ENCODE results near the gene OR8H3. TPM values are rescaled to one million over a fixed set of nuclear protein-coding genes. Genes with fewer than 3 reads are reported as not detected.
"Not testable (repeated sequence)": the region's sequence is repeated elsewhere in the genome, so short reads cannot be mapped to it uniquely, and the experiment has no call there.

The OR8H3 gene, protein sequence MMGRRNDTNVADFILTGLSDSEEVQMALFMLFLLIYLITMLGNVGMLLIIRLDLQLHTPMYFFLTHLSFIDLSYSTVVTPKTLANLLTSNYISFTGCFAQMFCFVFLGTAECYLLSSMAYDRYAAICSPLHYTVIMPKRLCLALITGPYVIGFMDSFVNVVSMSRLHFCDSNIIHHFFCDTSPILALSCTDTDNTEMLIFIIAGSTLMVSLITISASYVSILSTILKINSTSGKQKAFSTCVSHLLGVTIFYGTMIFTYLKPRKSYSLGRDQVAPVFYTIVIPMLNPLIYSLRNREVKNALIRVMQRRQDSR
- total RNA-seq = not detected

GRCh38 chr11:56122073-56122472, at the start of gene OR8H3:
TSS of gene OR8H3 (plus strand) at chr11:56122373. CDS start at chr11:56122373, 0 bp downstream.
- DNase-seq = no peak

DNA sequence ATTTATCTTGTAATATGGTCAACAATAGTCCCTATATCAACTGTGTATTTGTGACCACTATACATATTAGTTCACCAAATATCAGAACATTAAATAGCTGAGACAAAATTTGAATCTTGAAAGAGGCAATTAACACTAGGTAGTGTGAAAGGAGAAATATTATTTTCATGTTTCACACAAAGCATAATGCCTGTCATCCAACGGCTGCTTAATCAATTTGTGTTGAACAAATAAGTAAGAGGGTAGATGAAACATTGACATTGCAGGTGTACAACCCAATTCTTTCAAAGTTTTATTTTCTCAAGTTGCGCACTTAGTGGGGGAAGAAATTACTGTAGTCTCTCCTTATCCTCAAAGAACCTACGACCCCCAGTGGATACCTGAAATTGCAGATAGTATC, 32.5 kb upstream of the OR8H3 start:
- no peak for DNase-seq

DNA sequence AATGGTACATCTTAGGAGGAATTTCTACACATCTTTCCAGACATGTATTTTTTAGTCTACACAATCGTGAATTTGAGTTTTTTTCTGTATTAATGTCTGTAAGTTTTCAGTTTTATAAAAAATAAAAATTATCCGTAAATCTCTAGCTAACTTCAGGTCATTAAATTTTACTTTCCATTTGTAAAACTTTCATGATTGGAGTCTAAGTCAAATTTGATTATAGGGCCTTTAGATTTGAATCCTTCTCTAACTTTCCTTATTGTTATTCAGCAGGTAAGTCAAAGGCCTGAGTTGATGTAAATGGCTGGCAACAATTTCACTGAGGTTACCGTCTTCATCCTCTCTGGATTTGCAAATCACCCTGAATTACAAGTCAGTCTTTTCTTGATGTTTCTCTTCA, 29.2 kb upstream of the OR8H3 start, which contains the start of gene OR8I2:
TSS of gene OR8I2 (plus strand) at position 301 of the 400 bp plus-strand sequence. CDS start at position 301, 0 bp downstream.
- no peak for DNase-seq

- DNase-seq = no peak
These were observed 18.9 kb upstream of the OR8H3 start, which contains the start of gene OR8H2 for GRCh38 chr11:56103210-56103737. TSS of gene OR8H2 (plus strand) at chr11:56103687. CDS start at chr11:56105043, 1,356 bp downstream.

- DNase-seq = no peak
These were observed 18.0 kb downstream of the OR8H3 start, which contains the start of gene OR8J3 for GRCh38 chr11:56140151-56140661. TSS of gene OR8J3 (minus strand) at chr11:56140201. CDS start at chr11:56137718, 2,483 bp downstream.

DNA sequence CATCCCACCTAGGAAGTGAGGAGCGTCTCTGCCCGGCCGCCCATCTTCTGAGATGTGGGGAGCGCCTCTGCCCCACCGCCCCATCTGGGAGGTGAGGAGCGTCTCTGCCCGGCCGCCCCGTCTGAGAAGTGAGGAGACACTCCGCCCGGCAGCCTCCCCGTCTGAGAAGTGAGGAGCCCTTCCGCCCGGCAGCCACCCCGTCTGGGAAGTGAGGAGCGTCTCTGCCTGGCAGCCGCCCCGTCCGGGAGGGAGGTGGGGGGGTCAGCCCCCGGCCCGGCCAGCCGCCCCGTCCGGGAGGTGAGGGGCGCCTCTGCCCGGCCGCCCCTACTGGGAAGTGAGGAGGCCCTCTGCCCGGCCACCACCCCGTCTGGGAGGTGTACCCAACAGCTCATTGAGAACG, 21.5 kb downstream of the OR8H3 start:
- not testable (repeated sequence) for DNase-seq

DNA sequence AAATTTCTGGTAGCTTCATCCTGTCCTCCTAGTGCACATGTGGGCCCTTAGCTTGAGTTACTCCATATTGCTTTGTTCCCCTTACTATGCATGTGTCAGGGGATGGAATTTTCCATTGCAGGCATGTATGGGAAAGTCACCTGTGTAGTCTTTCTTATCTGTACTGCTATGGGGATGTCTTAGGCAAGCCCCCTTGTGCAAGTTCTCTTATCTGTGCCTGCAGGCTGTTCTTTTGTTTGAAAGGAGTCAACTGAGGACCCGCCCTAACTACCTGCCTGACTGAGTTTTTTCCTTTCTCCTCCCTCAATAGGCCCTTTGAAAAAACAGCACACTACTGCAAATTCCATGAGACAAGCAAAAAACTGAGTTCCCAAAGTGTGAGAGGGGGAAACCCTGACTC, 29.2 kb downstream of the OR8H3 start:
- DNase-seq = no peak

DNA sequence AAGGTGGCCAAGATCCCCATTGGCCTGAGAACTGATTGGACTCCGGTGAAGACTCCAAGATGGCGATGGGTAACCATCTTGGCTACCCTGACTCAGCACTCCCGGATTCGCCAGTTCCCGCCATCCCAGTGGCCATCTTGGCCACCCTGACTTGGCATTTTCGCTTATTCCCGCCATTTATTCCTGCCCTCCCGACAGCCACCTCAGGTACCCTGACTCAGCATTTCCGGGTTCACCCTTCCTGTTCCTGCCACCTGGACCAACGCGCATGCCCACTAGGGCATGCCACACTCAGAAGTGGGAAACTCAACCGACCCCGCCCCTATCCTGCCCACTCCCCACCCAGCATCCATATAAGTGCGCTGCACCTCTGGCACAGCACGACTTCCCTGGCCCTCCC, 30.2 kb downstream of the OR8H3 start:
- DNase-seq = no peak

DNA sequence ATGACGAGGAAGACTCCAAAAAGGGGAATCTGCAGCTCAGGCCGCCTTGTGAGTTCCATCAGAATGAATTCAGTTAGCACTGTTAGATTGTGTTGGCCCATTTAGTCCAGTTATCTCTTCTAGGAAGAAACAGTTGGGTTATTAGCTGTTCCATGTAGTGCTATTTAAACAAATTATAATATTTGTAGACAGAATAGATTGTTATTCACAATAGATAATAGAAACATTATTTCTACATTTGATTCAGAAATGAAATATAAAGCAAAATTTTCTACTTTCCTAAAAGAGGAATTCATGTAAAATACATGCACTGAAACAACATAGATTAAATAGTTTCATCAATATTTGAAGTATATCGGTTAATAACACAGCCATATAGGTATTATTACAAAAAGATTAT, 38.0 kb downstream of the OR8H3 start, which contains the start of gene OR8K5:
TSS of gene OR8K5 (minus strand) at position 101 of the 400 bp plus-strand sequence. CDS start at position 101, 0 bp downstream.
- no peak for DNase-seq

DNA sequence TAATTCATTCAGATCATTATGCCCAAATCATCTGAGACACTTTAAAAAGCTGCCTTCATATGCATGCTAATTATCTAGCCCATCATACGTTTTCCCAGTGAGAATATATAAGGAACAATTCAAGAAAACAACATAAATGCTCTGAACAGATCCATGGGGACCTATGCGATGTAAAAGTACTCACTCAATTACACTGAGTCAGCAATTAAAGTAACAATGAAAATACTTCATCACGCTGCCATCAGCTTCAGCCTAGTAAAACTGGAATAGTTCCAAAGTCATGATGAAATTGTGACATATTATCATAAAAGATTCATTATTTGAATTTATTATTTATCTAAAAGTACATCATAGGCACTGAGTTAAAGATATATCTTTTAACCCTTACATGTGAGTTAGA, 41.6 kb downstream of the OR8H3 start:
- no peak for DNase-seq

GRCh38 chr11:56172256-56172830, 50.2 kb downstream of the OR8H3 start:
- DNase-seq = no peak

Small RNA genes within 50 kb of the gene (small RNA-seq; reads per million reads assigned to genes)
- gene OR8I4P = not detected

Other genes starting within 250 kb of the OR8H3 start
- not detected for gene TRIM51, start 239.1 kb upstream of the OR8H3 start, total RNA-seq
- not detected for gene OR5W2, start 207.8 kb upstream of the OR8H3 start, total RNA-seq
- not detected for gene OR5I1, start 186.0 kb upstream of the OR8H3 start, total RNA-seq
- gene OR10AG1, start 152.4 kb upstream of the OR8H3 start, total RNA-seq = not detected
- gene OR5F1, start 127.7 kb upstream of the OR8H3 start, total RNA-seq = not detected
- not detected for gene OR5AS1, start 94.7 kb upstream of the OR8H3 start, total RNA-seq
- not detected for gene OR8I2, start 29.1 kb upstream of the OR8H3 start, total RNA-seq
- not detected for gene OR8H2, start 18.7 kb upstream of the OR8H3 start, total RNA-seq
- not detected for gene OR8J3, start 17.8 kb downstream of the OR8H3 start, total RNA-seq
- gene OR8K5, start 37.9 kb downstream of the OR8H3 start, total RNA-seq = not detected
- gene OR5J2, start 54.2 kb downstream of the OR8H3 start, total RNA-seq = not detected
- not detected for gene OR5T2, start 111.9 kb downstream of the OR8H3 start, total RNA-seq
- gene OR5T3, start 129.9 kb downstream of the OR8H3 start, total RNA-seq = not detected
- gene OR5T1, start 151.8 kb downstream of the OR8H3 start, total RNA-seq = not detected
- not detected for gene OR8H1, start 169.9 kb downstream of the OR8H3 start, total RNA-seq
- gene OR8K3, start 192.8 kb downstream of the OR8H3 start, total RNA-seq = not detected
- not detected for gene OR8K1, start 223.7 kb downstream of the OR8H3 start, total RNA-seq
- not detected for gene OR8J1, start 231.9 kb downstream of the OR8H3 start, total RNA-seq